Left lobe of liver (tissue), 1 donor: Measurements from ENCODE around the gene NDUFB10. TPM values are rescaled to one million over a fixed set of nuclear protein-coding genes. Genes with fewer than 3 reads are reported as not detected.

Source experiments
- total RNA-seq: library from RNA; stranded (reverse); gene quantifications from one replicate; pipeline ENCODE4 v1.2.1, GENCODE V29; 2021
- donor health status: DM: no; HTN: yes; CAD: no.

NDUFB10 gene
- total RNA-seq, 1 donor from 2014 or later, result 88.6 TPM

Other genes starting within 250 kb of the NDUFB10 start
- gene NME3, start 188.0 kb upstream of the NDUFB10 start, total RNA-seq, result 30.9 TPM
- gene EME2, start 186.7 kb upstream of the NDUFB10 start, total RNA-seq, result 6.8 TPM
- gene MRPS34, start 186.4 kb upstream of the NDUFB10 start, total RNA-seq, result 61.4 TPM
- gene SPSB3, start 177.0 kb upstream of the NDUFB10 start, total RNA-seq, result 49.1 TPM
- 37.9 TPM for gene NUBP2, start 176.6 kb upstream of the NDUFB10 start, total RNA-seq
- 93.9 TPM for gene IGFALS, start 165.8 kb upstream of the NDUFB10 start, total RNA-seq
- 176 TPM for gene HAGH, start 132.7 kb upstream of the NDUFB10 start, total RNA-seq
- gene FAHD1, start 132.3 kb upstream of the NDUFB10 start, total RNA-seq, result 53.4 TPM
- gene MEIOB, start 87.4 kb upstream of the NDUFB10 start, total RNA-seq, result 0.20 TPM
- gene HS3ST6, start 41.1 kb upstream of the NDUFB10 start, total RNA-seq, result not detected
- 124 TPM for gene MSRB1, start 16.3 kb upstream of the NDUFB10 start, total RNA-seq
- gene RPL3L, start 4.8 kb upstream of the NDUFB10 start, total RNA-seq, result not detected
- gene RPS2, start 5.3 kb downstream of the NDUFB10 start, total RNA-seq, result 545 TPM
- gene RNF151, start 7.3 kb downstream of the NDUFB10 start, total RNA-seq, result not detected
- gene TBL3, start 12.5 kb downstream of the NDUFB10 start, total RNA-seq, result 18.6 TPM
- 1.7 TPM for gene NOXO1, start 21.9 kb downstream of the NDUFB10 start, total RNA-seq
- 20.3 TPM for gene GFER, start 24.7 kb downstream of the NDUFB10 start, total RNA-seq
- gene SYNGR3, start 30.4 kb downstream of the NDUFB10 start, total RNA-seq, result 0.30 TPM
- 29.9 TPM for gene ZNF598, start 50.3 kb downstream of the NDUFB10 start, total RNA-seq
- 8.5 TPM for gene NPW, start 60.2 kb downstream of the NDUFB10 start, total RNA-seq
- gene NHERF2, start 67.4 kb downstream of the NDUFB10 start, total RNA-seq, result 334 TPM
- 109 TPM for gene NTHL1, start 88.3 kb downstream of the NDUFB10 start, total RNA-seq
- gene TSC2, start 88.4 kb downstream of the NDUFB10 start, total RNA-seq, result 117 TPM
- gene PKD1, start 176.4 kb downstream of the NDUFB10 start, total RNA-seq, result 65.0 TPM
- gene RAB26, start 189.1 kb downstream of the NDUFB10 start, total RNA-seq, result 10.2 TPM
- 44.2 TPM for gene TRAF7, start 196.2 kb downstream of the NDUFB10 start, total RNA-seq
- gene CASKIN1, start 237.1 kb downstream of the NDUFB10 start, total RNA-seq, result 0.05 TPM
- gene MLST8, start 245.9 kb downstream of the NDUFB10 start, total RNA-seq, result 16.9 TPM